CD8-positive, alpha-beta memory T cell (primary cell): ENCODE data around the gene CIB2. TPM values are rescaled to one million over a fixed set of nuclear protein-coding genes. Genes with fewer than 3 reads are reported as not detected.

Source experiments
- CTCF ChIA-PET: fragments of 350-600 bp; sonication (Branson Sonifier 250); formaldehyde crosslinking; loops from one replicate; lab custom pipeline; 2021; ENCODE audit warnings: antibody characterized with exemption; lab: Charles Lee
- POLR2A ChIA-PET: fragments of 350-600 bp; sonication (Branson Sonifier 250); formaldehyde crosslinking; loops from one replicate; lab custom pipeline; 2021; ENCODE audit warnings: antibody characterized with exemption; lab: Charles Lee
- DNase-seq, 5 donors: peaks; one replicate each; pipeline versions ENCODE4 v3.0.0 to v3.0.0-alpha.2; 2020 to 2022; ENCODE audit warnings: mixed read lengths in 1 of 5
- H3K27ac ChIP-seq: one replicate; pipeline ENCODE4 v1.7.0; 2013; ENCODE audit warnings: low read depth, mild to moderate bottlenecking, low read length, moderate library complexity
- H3K27me3 ChIP-seq: 2 replicates; pipeline ENCODE4 v1.7.0; 2013; ENCODE audit warnings: low read length, mild to moderate bottlenecking; ENCODE audit not compliant: insufficient read depth, poor library complexity, severe bottlenecking
- H3K36me3 ChIP-seq: 2 replicates; pipeline ENCODE4 v1.7.0; 2013; ENCODE audit warnings: mild to moderate bottlenecking, low read length, moderate library complexity; ENCODE audit not compliant: insufficient read depth
- H3K4me1 ChIP-seq: 2 replicates; pipeline ENCODE4 v1.7.0; 2013; ENCODE audit warnings: mild to moderate bottlenecking, low read length, moderate library complexity; ENCODE audit not compliant: insufficient read depth
- H3K4me3 ChIP-seq: 2 replicates; pipeline ENCODE4 v1.7.0; 2013; ENCODE audit warnings: mild to moderate bottlenecking, low read length
- H3K9me3 ChIP-seq: 2 replicates; pipeline ENCODE4 v1.7.0; 2013; ENCODE audit warnings: mild to moderate bottlenecking, low read length
- H3K27ac Mint-ChIP-seq, 8 donors: one replicate each; pipeline ENCODE4 v1.8.0; 2020 to 2021; ENCODE audit warnings: mixed read lengths in 8 of 8, mild to moderate bottlenecking in 6 of 8, inconsistent platforms in 3 of 8, moderate library complexity in 3 of 8
- H3K27me3 Mint-ChIP-seq, 2 donors: one replicate each; pipeline ENCODE4 v1.8.0; 2020 to 2021; ENCODE audit warnings: mixed read lengths in 2 of 2, mild to moderate bottlenecking in 1 of 2, moderate library complexity in 1 of 2
- H3K36me3 Mint-ChIP-seq, 3 donors: one replicate each; pipeline ENCODE4 v1.8.0; 2020 to 2021; ENCODE audit warnings: mixed read lengths in 3 of 3, inconsistent platforms in 1 of 3, mild to moderate bottlenecking in 1 of 3
- H3K4me1 Mint-ChIP-seq, 3 donors: one replicate each; pipeline ENCODE4 v1.8.0; 2020 to 2021; ENCODE audit warnings: mixed read lengths in 3 of 3, inconsistent platforms in 1 of 3, mild to moderate bottlenecking in 1 of 3
- H3K4me3 Mint-ChIP-seq, 7 donors: one replicate each; pipeline ENCODE4 v1.8.0; 2020 to 2021; ENCODE audit warnings: mixed read lengths in 7 of 7, mild to moderate bottlenecking in 6 of 7, moderate library complexity in 4 of 7, inconsistent platforms in 2 of 7
- H3K9me3 Mint-ChIP-seq, 5 donors: one replicate each; pipeline ENCODE4 v1.8.0; 2020 to 2022; ENCODE audit warnings: mixed read lengths in 5 of 5, mild to moderate bottlenecking in 3 of 5, moderate library complexity in 2 of 5, inconsistent platforms in 1 of 5
- polyA plus RNA-seq: library from polyadenylated mRNA; unstranded; fragments of 300-500 nt; fragmentation: Illumina TruSeq; gene quantifications from one replicate; pipeline ENCODE4 v1.2.3, GENCODE V29; 2021
- total RNA-seq, 2 experiments: library from RNA; stranded (reverse); gene quantifications; one replicate each; pipeline ENCODE4 v1.2.3, GENCODE V29; 2021

CIB2 gene
- total and polyA plus RNA-seq, 3 experiments from 2014 or later: 2.0 to 2.3 (median 2.1) TPM

GRCh38 chr15:78100886-78101285, 30.4 kb downstream of the CIB2 start:
- peaks cover 36 to 38% (median 37%) of the 10 kb centered on the region in 3 donors for H3K4me1 Mint-ChIP-seq
- CTCF ChIA-PET: interaction anchor here (1.0 to 13.3 kb wide), 2 partner anchors 101 to 134 kb away, joined by 4 to 146 read pairs; no protein-coding TSS in a partner anchor

GRCh38 chr15:78098131-78098755, 33.0 kb downstream of the CIB2 start:
- peaks cover 9 to 15% (median 11%) of the 10 kb centered on the region in 3 donors for H3K4me1 Mint-ChIP-seq
- H3K36me3 Mint-ChIP-seq: no peaks in the 10 kb centered on the region
- Histone ChIP-seq H3K9me3 (no peaks in the 10 kb centered on the region), H3K36me3 (no peaks in the 10 kb centered on the region), H3K4me3 (no peak overlapping the region), H3K27ac (no peak overlapping the region), H3K4me1 (peaks cover 11% of the 10 kb centered on the region), H3K27me3 (no peaks in the 10 kb centered on the region)
- peaks cover 0 to 6% of the 10 kb centered on the region in 2 donors for H3K27me3 Mint-ChIP-seq
- ChIA-PET CTCF (interaction anchor here (1.1 to 2.7 kb wide), 2 partner anchors 10 to 96 kb away, joined by 3 to 8 read pairs; no protein-coding TSS in a partner anchor), POLR2A (no interaction called here)
- DNase-seq: peak in 1 of 5 donors; percentile 32
- no peaks in the 10 kb centered on the region for H3K9me3 Mint-ChIP-seq
- H3K27ac Mint-ChIP-seq: peak overlapping the region in 1 of 8 donors; percentile 63
- no peak overlapping the region for H3K4me3 Mint-ChIP-seq

More at GRCh38 chr15:78100886-78101285, 30.4 kb downstream of the CIB2 start:
- Mint-ChIP-seq H3K4me3 (no peak overlapping the region), H3K27me3 (peaks cover 0 to 1% of the 10 kb centered on the region in 2 donors), H3K9me3 (no peaks in the 10 kb centered on the region), H3K27ac (peak overlapping the region in 2 of 8 donors; percentile 43 to 77), H3K36me3 (no peaks in the 10 kb centered on the region)
- Histone ChIP-seq H3K9me3 (no peaks in the 10 kb centered on the region), H3K36me3 (no peaks in the 10 kb centered on the region), H3K4me1 (peaks cover 38% of the 10 kb centered on the region), H3K27me3 (no peaks in the 10 kb centered on the region), H3K4me3 (no peak overlapping the region), H3K27ac (no peak overlapping the region)
- POLR2A ChIA-PET: no interaction called here
- DNase-seq: peak in 1 of 5 donors; percentile 24

GRCh38 chr15:78097667-78098066, 33.6 kb downstream of the CIB2 start:
- Mint-ChIP-seq H3K27ac (no peak overlapping the region), H3K9me3 (no peaks in the 10 kb centered on the region), H3K4me1 (peaks cover 4 to 14% (median 5%) of the 10 kb centered on the region in 3 donors), H3K36me3 (no peaks in the 10 kb centered on the region), H3K27me3 (peaks cover 0 to 6% of the 10 kb centered on the region in 2 donors), H3K4me3 (no peak overlapping the region)
- DNase-seq: peak in 1 of 5 donors; percentile 41
- no peak overlapping the region for H3K27ac ChIP-seq
- H3K9me3 ChIP-seq: no peaks in the 10 kb centered on the region
- H3K27me3 ChIP-seq: no peaks in the 10 kb centered on the region
- ChIA-PET POLR2A (no interaction called here), CTCF (interaction anchor here (2.7 kb wide), 1 partner anchor 11 kb away, joined by 8 read pairs; no protein-coding TSS in a partner anchor)
- H3K36me3 ChIP-seq: no peaks in the 10 kb centered on the region
- no peak overlapping the region for H3K4me3 ChIP-seq
- H3K4me1 ChIP-seq: peaks cover 6% of the 10 kb centered on the region

- DNase-seq: peak in 1 of 5 donors; percentile 14
- H3K4me3 Mint-ChIP-seq: no peak overlapping the region
- H3K27me3 Mint-ChIP-seq: peaks cover 0 to 6% of the 10 kb centered on the region in 2 donors
- H3K9me3 ChIP-seq: no peaks in the 10 kb centered on the region
- no peak overlapping the region for H3K4me3 ChIP-seq
- no peaks in the 10 kb centered on the region for H3K36me3 Mint-ChIP-seq
- H3K4me1 ChIP-seq: no peaks in the 10 kb centered on the region
- POLR2A ChIA-PET: no interaction called here
- H3K27ac Mint-ChIP-seq: no peak overlapping the region
- H3K27me3 ChIP-seq: no peaks in the 10 kb centered on the region
- H3K27ac ChIP-seq: no peak overlapping the region
- no peaks in the 10 kb centered on the region for H3K36me3 ChIP-seq
- CTCF ChIA-PET: interaction anchor here (1.0 to 3.4 kb wide), 3 partner anchors 13 to 102 kb away, joined by 3 to 10 read pairs (median 4); no protein-coding TSS in a partner anchor
- no peaks in the 10 kb centered on the region for H3K9me3 Mint-ChIP-seq
- H3K4me1 Mint-ChIP-seq: peaks cover 0 to 19% (median 0%) of the 10 kb centered on the region in 3 donors
Observed at GRCh38 chr15:78093242-78094020, 37.8 kb downstream of the CIB2 start.

GRCh38 chr15:78092261-78093041, 38.8 kb downstream of the CIB2 start, which contains the start of gene SH2D7:
TSS of gene SH2D7 (plus strand) at chr15:78092561. CDS start at chr15:78092585, 24 bp downstream.
- DNase-seq: peak in 1 of 5 donors; percentile 38
- Mint-ChIP-seq H3K36me3 (no peaks in the 10 kb centered on the region), H3K9me3 (no peaks in the 10 kb centered on the region), H3K27ac (peak within 1 kb of the TSS in 2 of 8 donors; percentile 29 to 41), H3K27me3 (peaks cover 0 to 6% of the 10 kb centered on the region in 2 donors), H3K4me1 (peaks cover 0 to 19% (median 0%) of the 10 kb centered on the region in 3 donors), H3K4me3 (no peak within 1 kb of the TSS)
- Histone ChIP-seq H3K27ac (no peak within 1 kb of the TSS), H3K9me3 (no peaks in the 10 kb centered on the region), H3K4me1 (no peaks in the 10 kb centered on the region), H3K4me3 (no peak within 1 kb of the TSS), H3K36me3 (no peaks in the 10 kb centered on the region), H3K27me3 (no peaks in the 10 kb centered on the region)
- ChIA-PET CTCF (interaction anchor here (1.4 to 3.4 kb wide), 3 partner anchors 16 to 103 kb away, joined by 3 to 10 read pairs (median 4); no protein-coding TSS in a partner anchor), POLR2A (no interaction called here)

- H3K4me3 ChIP-seq: no peak overlapping the region
- no peak overlapping the region for H3K27ac ChIP-seq
- ChIA-PET CTCF (interaction anchor here (1.1 to 1.8 kb wide), 2 partner anchors 12 to 105 kb away, joined by 3 to 4 read pairs; no protein-coding TSS in a partner anchor), POLR2A (no interaction called here)
- H3K27me3 ChIP-seq: no peaks in the 10 kb centered on the region
- Mint-ChIP-seq H3K4me3 (no peak overlapping the region), H3K36me3 (no peaks in the 10 kb centered on the region), H3K27me3 (peaks cover 0 to 5% of the 10 kb centered on the region in 2 donors), H3K9me3 (no peaks in the 10 kb centered on the region), H3K27ac (no peak overlapping the region), H3K4me1 (peaks cover 0 to 19% (median 0%) of the 10 kb centered on the region in 3 donors)
- H3K9me3 ChIP-seq: no peaks in the 10 kb centered on the region
- H3K4me1 ChIP-seq: no peaks in the 10 kb centered on the region
- H3K36me3 ChIP-seq: no peaks in the 10 kb centered on the region
- no peak for DNase-seq
Observed at GRCh38 chr15:78090422-78091063, 40.7 kb downstream of the CIB2 start.

GRCh38 chr15:78088773-78089080, 42.5 kb downstream of the CIB2 start:
- ChIA-PET POLR2A (no interaction called here), CTCF (interaction anchor here (1.4 to 2.0 kb wide), 2 partner anchors 20 to 23 kb away, joined by 3 to 6 read pairs; no protein-coding TSS in a partner anchor)
- H3K27me3 Mint-ChIP-seq: no peaks in the 10 kb centered on the region
- DNase-seq: no peak
- no peaks in the 10 kb centered on the region for H3K9me3 ChIP-seq
- no peak overlapping the region for H3K4me3 ChIP-seq
- no peaks in the 10 kb centered on the region for H3K4me1 ChIP-seq
- no peaks in the 10 kb centered on the region for H3K27me3 ChIP-seq
- H3K27ac ChIP-seq: no peak overlapping the region
- H3K36me3 ChIP-seq: no peaks in the 10 kb centered on the region
- H3K4me1 Mint-ChIP-seq: peaks cover 0 to 27% (median 0%) of the 10 kb centered on the region in 3 donors
- no peak overlapping the region for H3K4me3 Mint-ChIP-seq
- peak overlapping the region in 1 of 8 donors; percentile 40 for H3K27ac Mint-ChIP-seq
- H3K9me3 Mint-ChIP-seq: no peaks in the 10 kb centered on the region
- H3K36me3 Mint-ChIP-seq: no peaks in the 10 kb centered on the region
